Cardiac muscle cell (in vitro differentiated cells and primary cell): ENCODE measurements around the gene UFC1. TPM values are rescaled to one million over a fixed set of nuclear protein-coding genes. Genes with fewer than 3 reads are reported as not detected.
A peak's percentile ranks its signal among the peaks of the same experiment; 100 is the strongest.

ENCODE experiments used
- DNase-seq, 2 donors: peaks; one replicate each; pipeline versions ENCODE4 v3.0.0 to v3.0.0-alpha.2; 2010 to 2017; ENCODE audit warnings: low read depth in 1 of 2, low spot score in 1 of 2
- H3K27ac ChIP-seq: fragments of 200-600 bp; sonication (generic); 2 replicates; pipeline ENCODE4 v1.5.1; 2016
- H3K27me3 ChIP-seq: fragments of 200-600 bp; sonication (generic); 2 replicates; pipeline ENCODE4 v1.6.0; 2016; ENCODE audit warnings: control low read depth
- H3K36me3 ChIP-seq: fragments of 200-600 bp; sonication (generic); 2 replicates; pipeline ENCODE4 v1.5.1; 2016; ENCODE audit warnings: control low read depth
- H3K4me1 ChIP-seq: fragments of 200-600 bp; sonication (generic); 2 replicates; pipeline ENCODE4 v1.8.1; 2017; ENCODE audit warnings: low read depth, mild to moderate bottlenecking, mixed run types
- H3K4me3 ChIP-seq: fragments of 200-600 bp; sonication (generic); 2 replicates; pipeline ENCODE4 v1.5.1; 2016; ENCODE audit warnings: mild to moderate bottlenecking
- H3K9me3 ChIP-seq: fragments of 200-600 bp; sonication (generic); 2 replicates; pipeline ENCODE4 v1.5.1; 2017; ENCODE audit warnings: low read depth, mild to moderate bottlenecking, control low read depth
- CTCF ChIP-seq: IDR thresholded peaks from 2 replicates; pipeline ENCODE4 v1.5.1; 2012; ENCODE audit warnings: low read depth, mild to moderate bottlenecking, low read length
- polyA plus RNA-seq: library from polyadenylated mRNA; unstranded; fragments of >200 nt; fragmentation: Nextera tagmentation; extraction: Ambion mirVana; gene quantifications from 2 replicates; pipeline ENCODE4 v1.2.1, GENCODE V29; 2016
- total RNA-seq: library from RNA; depleted of rRNA; stranded (reverse); fragments of >200 nt; gene quantifications from 2 replicates; pipeline ENCODE4 v1.2.3, GENCODE V29; 2016

Gene UFC1
- 51.2 and 61.2 TPM in 2 replicates for total RNA-seq
- 122 and 124 TPM in 2 replicates for polyA plus RNA-seq

GRCh38 chr1:161153682-161154337 lies at the start of gene UFC1:
TSS of gene UFC1 (plus strand) at chr1:161153978. CDS start at chr1:161153998, 20 bp downstream.
- Histone ChIP-seq H3K4me1 (peaks cover 3% of the 10 kb centered on the region), H3K36me3 (peaks cover 6% of the 10 kb centered on the region), H3K27me3 (no peaks in the 10 kb centered on the region), H3K4me3 (peak within 1 kb of the TSS; percentile 53), H3K27ac (peak within 1 kb of the TSS; percentile 91), H3K9me3 (no peaks in the 10 kb centered on the region)
- DNase-seq = peak; percentile 85 to 94
- TF ChIP-seq CTCF = no peak

- Histone ChIP-seq H3K9me3 (no peaks in the 10 kb centered on the region), H3K36me3 (peaks cover 10% of the 10 kb centered on the region), H3K27ac (no peak overlapping the region), H3K4me1 (no peaks in the 10 kb centered on the region), H3K4me3 (no peak overlapping the region), H3K27me3 (no peaks in the 10 kb centered on the region)
- no peak for TF ChIP-seq CTCF
- DNase-seq = no peak
Observed at GRCh38 chr1:161106431-161106830, 47.3 kb upstream of the UFC1 start.

- H3K4me1 ChIP-seq = peaks cover 11% of the 10 kb centered on the region
- no peak overlapping the region for H3K4me3 ChIP-seq
- no peak for DNase-seq
- no peaks in the 10 kb centered on the region for H3K9me3 ChIP-seq
- no peaks in the 10 kb centered on the region for H3K27me3 ChIP-seq
- no peak for TF ChIP-seq CTCF
- H3K36me3 ChIP-seq = no peaks in the 10 kb centered on the region
- no peak overlapping the region for H3K27ac ChIP-seq
Observed at GRCh38 chr1:161111117-161111516, 42.7 kb upstream of the UFC1 start.

GRCh38 chr1:161111527-161111926 lies 42.3 kb upstream of the UFC1 start:
- Histone ChIP-seq H3K9me3 (no peaks in the 10 kb centered on the region), H3K4me1 (peaks cover 11% of the 10 kb centered on the region), H3K36me3 (no peaks in the 10 kb centered on the region), H3K27me3 (no peaks in the 10 kb centered on the region), H3K27ac (no peak overlapping the region), H3K4me3 (no peak overlapping the region)
- TF ChIP-seq CTCF = no peak
- no peak for DNase-seq

GRCh38 chr1:161113915-161114314 lies 39.9 kb upstream of the UFC1 start:
- no peak overlapping the region for H3K27ac ChIP-seq
- no peak overlapping the region for H3K4me3 ChIP-seq
- no peak for DNase-seq

More at GRCh38 chr1:161113915-161114314, 39.9 kb upstream of the UFC1 start:
- Histone ChIP-seq H3K27me3 (no peaks in the 10 kb centered on the region), H3K36me3 (no peaks in the 10 kb centered on the region), H3K4me1 (peaks cover 20% of the 10 kb centered on the region), H3K9me3 (no peaks in the 10 kb centered on the region)
- no peak for TF ChIP-seq CTCF
